Effector CD8-positive, alpha-beta T cell (primary cell): ENCODE measurements around the gene KCND3.

Source experiments
- DNase-seq: peaks from one replicate; lab custom pipeline; 2025; lab: John Stamatoyannopoulos, UW

The KCND3 gene

DNA sequence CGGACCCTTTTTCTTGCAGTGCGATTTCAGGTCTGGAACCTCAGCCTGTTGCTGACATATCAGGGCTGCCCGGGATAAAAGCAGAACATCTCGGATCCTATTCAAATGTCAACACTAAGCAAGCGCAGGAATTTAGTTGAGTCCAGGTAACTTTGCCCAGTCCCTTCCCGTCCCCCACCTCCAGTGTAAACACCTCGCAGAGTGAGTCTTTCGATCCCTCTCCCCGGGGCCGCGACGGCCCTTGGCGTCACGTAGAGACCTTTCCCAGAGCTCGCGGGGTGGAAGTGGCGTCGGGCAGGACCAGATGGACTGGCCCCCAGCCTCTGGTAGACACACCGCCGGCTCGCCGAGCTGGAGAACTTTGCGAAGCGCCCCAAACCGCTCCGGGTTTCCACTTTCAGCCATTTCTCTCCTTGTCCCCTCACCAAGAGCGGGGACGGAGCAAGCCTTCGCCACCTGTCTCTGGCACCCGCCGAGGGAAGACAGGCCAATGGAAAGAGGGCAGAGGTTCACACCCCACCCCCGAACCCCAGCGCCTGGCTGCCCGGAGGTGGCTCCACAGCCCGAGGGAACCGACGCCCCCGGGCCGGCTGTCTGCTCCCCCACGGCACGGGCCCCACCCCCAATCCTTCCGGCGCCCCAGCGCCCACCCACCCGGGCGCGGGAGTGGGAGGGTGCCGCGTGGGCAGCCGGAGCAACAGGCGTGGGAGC is 570 bp downstream of the KCND3 start:
- no peak for DNase-seq

DNA sequence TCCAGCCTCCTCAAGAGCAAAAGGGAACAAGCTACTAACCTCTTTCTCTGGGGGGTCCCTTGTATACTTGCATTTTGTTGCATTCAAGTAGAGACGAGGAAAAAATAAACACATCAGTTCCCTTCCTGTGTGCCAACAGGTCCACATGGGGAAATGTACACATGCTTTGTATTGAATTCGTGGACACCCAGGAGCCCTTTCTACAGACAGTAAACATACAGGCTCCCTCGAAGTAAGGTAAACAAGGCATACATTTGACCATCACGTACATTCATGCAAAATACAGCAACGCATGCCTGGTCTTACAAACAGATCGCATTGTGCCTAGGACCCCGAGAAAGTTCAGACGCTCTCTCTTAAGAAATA is 1.1 kb downstream of the KCND3 start:
- no peak for DNase-seq

DNA sequence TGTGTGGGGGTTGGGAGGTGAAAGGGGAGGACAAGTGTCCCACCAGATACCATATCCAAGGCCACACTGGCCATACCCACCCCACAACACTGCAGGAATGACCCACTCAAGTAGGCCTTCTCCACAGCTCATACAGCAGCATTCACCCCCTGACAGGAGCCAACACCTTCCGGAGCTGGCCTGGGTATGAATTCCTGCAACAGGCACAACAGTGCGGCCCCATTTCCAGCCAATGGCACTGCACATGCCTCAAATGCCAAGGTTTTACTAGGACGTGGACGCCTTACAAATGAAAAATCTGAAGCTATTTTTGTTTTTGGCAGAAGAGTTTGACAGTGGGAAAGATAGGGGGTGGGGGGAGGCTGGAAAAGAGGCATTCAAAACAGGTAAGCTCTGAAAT is 2.0 kb downstream of the KCND3 start:
- DNase-seq = no peak

DNA sequence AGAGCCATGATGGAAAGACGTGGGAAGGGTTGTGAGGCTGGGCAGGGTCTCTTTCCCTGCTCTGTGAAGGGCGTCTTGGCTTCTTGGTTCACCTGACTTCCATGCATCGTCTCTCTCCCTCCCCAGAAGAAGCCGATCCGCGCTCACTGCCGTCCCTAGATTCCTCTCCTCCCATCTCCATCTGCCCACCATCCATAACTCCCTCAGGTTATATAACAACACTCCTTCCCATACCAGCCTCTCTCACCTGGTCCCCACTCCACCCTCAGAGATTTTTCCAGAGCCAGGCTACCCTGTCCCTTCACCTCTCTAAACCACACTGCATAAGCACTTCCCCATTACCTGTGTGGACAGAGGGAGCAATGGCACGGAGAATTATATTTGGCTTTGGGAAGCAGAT is 6.0 kb downstream of the KCND3 start:
- no peak for DNase-seq

DNA sequence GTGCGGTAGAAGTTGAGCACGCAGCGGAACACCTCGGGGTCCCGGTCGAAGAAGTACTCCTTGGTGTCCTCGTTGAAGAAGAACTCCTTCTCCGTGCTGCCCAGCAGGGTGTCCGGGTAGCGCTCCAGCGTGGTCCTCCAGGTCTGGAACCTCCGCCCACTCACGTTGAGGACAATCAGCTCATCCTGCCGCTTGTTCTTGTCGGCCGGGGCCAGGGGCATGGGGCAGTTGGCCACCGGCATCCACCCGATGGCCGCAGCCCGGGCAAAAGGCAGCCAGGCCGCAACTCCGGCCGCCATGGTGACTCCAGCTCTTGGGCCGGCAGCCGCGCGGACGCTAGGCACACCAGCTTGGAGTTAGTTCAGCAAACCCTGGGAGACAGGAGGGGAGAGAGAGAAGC is 7.0 kb downstream of the KCND3 start:
- DNase-seq = no peak

DNA sequence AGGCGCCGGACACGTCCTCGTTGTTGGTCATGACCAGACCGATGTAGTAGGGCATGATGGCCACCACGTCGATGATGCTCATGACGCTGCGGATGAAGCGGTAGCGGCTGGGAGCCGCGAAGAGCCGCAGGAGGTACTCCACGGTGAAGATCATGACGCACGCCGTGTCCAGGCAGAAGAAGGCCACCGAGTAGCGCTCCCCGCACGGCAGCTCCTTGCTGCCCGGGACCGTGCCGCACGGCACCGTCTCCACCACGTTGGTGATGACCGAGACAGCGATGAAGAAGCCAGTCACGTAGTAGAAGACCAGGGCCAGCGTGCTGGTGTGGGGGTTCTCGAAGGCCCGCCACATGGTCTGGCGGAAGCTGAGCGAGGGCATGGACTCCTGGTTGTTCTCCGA is 7.6 kb downstream of the KCND3 start:
- DNase-seq = no peak

DNA sequence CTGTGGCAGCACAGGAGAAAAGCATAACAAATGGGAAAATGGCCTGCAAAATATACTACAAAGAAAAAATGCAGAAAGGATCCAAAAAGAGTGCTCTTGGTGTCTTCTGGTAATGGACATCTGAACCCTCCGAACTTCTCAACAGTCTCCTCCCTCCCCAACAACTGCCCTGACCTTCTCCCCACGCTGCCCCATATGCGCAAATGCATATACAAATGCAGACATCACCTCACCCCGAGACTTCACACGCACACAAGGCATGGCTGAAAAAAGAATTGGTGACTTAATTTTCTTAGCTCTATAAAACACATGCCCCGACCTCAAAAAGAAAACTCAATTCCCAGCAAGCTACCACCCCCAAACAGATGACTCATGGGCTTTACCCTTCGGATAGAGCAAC is 8.4 kb downstream of the KCND3 start:
- DNase-seq = no peak

DNA sequence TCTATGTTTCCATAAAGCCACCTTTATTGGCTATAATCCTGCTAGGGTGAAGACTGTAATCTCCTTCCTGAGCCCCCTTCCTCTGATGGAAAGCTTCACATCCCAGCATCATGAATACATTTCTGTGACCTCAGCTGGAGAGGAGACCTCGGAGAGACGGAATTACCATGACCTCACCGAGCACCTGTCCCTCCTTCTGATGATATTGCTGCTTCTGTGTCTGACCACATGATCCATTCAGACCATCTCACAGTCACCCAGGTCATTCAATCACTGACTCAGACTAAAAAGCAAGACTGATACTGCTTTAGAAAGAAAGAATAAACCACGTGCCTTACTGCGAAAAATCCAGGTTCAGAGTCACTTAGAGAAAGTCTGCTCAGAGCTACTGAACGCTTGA is 8.8 kb downstream of the KCND3 start:
- DNase-seq = no peak

DNA sequence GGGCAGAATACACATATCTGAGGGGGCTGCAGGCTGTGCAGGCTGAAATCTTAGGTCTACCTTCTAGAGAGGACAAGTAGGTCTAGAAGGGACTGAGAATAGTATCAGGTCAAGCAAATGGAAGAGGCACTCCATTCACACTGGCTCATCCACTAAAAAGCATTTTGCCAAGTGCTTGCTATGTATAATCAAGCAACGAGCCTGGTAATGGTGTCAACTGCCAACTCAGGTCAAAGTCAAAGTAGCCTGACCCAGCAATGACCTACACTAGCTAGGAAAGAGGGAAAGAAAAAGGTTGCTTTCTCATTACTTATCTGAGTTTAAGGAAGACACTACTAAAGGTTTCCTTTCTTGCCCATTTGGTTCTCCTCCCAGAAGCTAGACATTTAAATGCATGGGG is 10.8 kb downstream of the KCND3 start:
- no peak for DNase-seq

DNA sequence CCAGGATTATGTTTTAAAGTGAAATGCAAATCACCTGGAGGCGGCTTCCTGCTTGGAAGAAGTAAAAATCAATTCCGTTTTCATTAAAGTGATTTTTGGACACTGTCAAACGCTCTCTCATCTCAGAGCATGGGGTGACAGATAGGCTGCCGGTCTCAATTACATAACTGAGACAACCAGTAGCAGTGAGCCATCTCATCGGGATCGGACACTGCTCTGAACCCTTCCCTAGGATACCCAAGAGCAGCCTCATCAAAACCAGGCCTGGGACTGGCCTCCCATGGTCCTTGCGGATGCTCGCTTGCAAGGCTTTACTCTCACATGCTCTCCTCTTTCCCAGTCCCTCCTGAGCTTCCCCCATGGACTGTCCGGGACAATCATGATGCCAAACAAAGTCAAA is 12.1 kb downstream of the KCND3 start:
- DNase-seq = no peak

DNA sequence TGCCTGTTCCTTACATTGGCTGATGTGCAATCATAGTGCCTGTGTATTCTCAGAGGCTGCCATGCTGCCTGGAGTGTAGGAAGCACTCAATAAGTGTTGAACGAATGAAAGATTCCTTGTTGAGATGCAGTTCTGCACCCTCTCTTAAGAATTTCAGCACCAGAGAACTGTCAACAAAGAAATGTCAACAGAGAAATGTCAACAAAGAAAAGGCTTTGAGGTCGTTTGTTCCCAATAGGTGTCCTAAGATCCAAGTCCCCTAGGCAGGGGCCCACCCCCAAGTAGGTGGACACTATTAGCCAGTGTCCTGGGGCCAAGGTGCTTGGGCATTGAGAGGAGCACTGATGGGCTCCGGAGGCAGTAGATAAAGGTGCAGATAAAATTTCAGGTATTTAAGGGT is 12.6 kb downstream of the KCND3 start:
- DNase-seq = no peak

DNA sequence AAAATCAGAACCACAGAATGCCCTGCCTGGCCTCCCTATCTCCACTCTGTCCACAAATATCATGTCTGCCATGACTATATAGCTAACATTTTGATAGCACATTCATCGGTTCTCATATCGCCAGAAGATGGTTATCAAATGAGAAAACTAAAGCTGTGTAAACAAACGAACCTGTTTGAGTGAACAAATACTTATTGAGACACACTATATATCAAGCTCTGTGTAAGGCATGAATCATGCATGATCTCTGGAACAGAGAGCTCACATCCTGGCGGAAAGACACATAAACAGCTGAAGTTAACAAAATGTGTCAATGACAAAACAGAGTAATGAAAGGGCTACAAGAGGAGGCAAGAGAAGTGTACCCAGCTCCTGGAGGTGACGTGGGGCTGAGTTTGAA is 13.1 kb downstream of the KCND3 start:
- DNase-seq = no peak

DNA sequence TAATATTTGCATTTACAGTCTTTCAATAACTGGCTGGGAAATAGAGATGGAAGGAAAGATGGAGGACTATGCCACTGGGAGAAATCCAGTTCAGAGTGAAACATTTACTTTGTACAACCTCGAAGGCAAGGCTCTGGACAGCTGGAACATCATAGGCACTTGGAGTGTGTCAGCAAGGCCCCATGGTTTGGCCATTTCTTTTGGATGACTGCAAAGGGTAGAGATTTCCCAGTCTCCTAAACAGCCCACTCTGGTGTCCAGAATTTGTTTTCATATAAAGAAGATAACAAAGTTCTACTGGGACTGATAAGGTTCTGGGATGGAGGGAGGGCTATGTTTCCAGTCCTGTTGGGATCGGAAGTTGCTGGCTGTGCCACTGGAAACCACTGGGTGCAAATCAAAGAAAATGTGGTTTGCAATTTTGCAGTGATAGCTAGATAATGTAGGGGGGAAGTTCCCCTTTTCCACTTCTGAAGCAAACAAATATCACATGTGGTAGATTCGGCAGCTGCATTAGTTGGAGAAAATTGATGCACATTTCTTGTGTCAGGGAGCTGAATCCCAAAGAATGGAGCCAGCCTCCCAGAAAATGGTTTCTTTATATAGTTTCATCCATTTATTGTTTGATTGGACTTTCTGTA is 16.2 kb downstream of the KCND3 start:
- no peak for DNase-seq

DNA sequence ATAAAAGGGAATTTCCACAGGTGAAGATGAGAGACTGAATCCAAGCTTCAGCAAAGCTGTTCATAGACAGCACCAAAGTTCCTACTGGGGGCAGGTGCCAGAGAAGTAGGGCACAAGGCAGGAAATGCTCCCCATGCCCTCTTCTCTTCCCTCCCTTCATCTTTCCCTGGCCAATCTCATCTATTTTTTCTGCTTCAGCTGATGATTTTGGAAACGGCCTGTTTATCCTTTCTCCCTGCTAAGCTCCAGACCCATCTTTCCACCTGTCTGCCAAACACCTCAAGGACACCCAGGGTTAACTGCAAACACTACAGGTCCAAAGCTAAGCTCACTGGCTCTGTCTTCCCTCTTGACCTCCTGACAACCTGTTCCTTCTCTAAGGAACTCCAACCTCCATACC is 18.1 kb downstream of the KCND3 start:
- no peak for DNase-seq

DNA sequence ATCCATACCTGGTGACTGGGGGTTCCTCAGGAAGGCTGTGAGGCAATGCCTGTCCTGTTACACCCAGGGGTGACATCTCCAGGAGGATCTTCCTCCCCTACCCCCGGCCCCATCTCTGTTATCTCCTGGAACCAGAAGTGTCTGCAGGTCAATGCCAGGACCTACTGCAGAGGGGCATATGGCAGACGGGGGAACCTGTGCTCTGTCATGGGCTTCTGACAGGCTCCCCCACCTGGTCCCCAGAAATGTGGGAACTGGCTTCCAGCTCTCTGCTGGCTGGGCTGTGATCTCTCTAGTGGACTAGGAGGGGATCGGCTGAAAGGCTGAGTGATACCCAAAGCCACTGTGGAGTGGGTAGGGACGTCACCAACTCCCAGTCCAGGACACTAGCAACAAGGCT is 21.0 kb downstream of the KCND3 start:
- no peak for DNase-seq

DNA sequence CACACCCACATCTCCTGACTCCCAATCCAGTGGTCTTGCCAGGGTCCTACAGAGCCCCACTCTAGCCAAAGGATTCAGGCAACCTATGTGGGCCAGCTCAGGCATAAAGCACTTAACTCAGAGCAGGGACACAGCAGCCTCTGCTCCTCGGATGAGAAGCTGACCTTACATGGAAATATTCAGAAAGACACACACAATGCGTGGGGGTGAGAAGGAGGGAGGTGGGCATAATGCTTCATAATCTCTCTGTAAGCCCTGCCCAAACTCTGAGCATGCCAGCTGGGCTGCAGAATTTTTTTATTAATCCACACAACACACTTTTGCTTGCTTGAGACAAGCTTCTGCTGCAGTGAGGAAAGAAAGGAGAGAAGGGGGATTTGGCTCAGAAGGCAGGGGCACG is 21.6 kb downstream of the KCND3 start:
- DNase-seq = no peak

DNA sequence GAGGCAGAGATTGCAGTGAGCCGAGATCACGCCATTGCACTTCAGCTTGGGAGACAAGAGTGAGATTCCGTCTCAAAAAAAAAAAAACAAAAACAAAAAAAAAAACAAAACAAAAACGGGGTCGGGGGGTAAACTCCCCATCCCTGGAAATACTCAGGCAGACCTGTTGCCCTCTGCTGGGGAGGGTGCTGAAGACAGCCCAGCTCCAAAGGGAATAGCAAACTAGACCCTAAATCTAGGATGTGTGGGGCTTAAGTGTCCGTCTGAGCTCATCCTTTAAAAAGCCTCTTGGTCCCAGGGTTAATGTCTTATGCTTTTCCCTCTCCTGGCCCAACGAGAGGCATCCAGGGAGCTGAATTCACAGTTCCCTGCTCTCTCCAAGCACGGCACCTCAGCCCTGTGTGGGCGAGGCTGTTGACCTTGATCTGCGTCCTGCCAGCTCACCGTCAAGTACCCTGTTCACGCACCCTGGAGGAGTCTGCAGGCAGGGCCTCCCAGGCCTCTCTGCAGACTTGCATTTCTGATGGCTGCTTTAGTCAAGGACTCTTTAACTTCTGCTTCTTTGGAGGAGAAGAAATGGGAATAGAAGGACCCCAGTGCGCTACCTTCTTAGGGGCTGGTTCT is 22.3 kb downstream of the KCND3 start:
- DNase-seq = no peak

DNA sequence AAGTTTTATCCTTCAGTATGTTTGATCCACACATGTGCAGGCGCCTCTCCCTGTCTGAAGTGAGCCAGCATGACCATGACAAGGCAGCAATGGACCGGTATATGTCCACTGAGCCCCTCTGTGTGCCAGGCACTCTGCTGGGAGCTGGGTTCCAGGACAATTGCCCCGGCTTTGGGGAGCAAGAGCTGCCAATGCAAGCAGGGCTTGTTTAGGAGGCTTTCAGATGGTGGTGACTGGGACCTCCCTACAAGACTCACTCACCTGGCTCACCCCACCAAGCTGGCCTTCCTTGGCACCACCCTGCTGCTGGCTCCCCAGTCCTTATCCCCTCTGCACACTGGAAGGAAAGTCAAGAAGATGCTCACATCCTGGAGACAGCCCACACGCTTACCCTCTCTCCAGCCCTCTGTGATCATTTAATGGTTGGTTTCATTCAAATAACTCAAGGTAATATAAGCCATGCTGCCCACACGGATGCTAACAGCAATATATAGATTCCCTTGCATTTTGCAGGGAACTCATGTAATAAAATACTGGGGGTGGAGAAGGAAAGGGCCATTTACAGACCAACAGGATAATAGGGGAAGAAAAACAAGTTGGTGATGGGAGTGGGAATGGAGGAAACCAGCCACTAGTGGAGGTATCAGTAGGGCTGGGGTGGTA is 23.6 kb downstream of the KCND3 start:
- DNase-seq = no peak

DNA sequence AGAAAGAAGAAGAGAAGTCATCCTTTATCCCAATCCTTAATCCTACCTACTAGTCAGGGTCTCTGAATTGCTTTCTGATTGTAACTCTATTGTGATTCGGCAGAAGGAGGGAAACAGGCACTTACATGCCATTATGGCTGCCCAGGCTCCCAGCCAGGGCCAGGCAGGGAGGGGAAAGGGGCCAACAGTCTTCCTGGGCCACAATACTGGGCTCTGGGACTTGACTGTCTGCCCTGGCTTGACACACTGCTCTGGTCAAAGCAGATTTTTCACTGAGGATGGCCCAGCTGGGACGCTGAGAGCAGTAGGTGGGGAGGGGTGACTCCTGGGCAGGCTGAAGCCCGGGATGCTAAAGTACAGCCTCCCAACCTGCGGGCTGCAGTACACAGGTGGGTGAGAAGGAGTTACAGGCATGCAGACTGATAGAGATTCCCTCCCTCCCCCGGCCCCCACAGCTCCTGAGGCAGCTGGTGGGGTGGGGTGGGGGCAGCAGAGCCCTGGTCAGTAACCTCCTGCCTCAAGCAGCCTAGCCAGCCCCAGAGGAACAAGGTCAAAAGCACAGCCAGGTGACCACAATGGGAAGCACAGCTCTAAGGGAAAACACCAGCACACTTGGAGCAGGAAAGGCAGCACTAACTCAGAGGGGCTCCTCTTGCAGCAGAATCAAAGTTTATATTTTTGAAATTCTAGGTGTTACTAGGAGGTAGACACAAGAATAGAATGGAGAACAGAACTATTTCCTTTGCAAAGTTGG is 25.3 kb downstream of the KCND3 start:
- no peak for DNase-seq

DNA sequence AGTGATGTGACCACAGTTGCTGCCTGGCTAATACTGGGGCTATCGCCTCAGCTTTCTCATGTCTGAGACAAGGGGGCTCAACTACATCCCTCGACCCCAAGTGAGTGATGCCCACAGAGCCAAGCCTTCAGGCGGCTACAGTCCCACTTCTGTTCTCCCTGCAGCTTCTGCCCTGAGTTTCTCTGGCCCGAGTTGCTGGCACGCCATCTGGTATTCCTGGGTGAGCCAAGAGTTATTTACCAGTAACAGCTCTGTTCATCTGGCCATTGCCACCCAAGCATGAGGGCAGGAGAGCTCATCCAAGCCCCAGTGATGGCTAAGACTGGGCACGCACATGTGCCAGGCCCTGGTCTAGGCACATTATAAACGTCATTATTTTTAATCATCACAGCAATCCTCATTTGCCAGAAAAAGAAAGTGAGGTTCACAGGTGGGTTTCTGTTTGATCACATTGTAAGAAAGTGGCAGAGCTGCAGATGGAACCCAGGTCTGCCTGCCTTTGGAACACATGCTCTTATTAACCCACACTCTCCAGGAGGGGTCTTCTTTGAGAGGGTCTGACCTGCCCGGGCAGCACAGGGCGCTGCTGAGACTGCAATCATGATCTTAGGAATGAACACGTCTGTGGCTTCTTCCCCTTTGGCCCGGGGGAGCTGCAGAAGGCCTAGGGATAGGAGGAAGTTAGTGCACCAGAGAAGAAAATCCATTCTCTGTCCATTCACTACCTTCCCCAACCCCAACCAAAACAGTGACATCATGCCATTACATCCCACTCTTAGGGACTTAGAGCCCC is 27.5 kb downstream of the KCND3 start:
- no peak for DNase-seq

DNA sequence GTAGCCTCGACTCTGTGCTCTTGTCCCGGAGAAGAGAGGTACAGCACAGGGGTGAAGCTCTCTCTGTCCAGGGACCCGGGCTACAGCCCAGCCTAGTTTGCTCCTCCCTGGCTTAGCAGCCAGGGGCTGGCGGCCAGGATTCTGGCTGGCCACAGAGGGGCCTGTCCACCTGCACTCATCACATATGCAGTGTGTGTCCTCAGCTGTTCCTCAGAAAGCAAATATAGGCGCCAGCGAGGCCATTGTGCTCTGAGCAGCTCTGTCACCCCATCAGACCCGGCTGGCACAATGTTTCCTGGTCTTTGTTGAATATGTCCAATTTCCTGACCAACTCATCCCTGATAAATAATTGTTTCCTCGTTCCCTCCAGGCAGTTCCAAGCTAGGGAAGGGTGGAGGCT is 28.5 kb downstream of the KCND3 start:
- no peak for DNase-seq

DNA sequence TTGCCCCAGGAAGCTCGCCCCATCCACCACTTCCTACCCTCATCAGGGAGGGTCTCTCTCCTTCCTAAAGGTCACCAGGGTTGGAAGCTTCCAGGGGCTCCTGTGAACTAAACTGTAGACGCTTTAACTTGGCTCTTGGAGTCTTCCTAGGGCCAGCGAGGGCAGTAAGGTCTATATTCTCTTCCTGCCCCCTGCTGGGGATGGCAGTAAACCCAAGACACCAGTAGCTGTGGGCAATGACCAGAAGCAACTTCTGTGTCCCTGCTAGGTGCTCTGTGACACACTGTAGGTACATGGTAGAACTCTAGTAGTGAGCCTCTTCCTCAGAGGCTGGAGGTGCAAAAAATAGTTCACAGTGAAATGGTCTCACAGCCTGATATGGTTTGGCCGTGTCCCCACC is 30.0 kb downstream of the KCND3 start:
- DNase-seq = no peak
